IPS-18a (cell line): ENCODE data around the gene PUS1.
"Not testable (repeated sequence)": the region's sequence is repeated elsewhere in the genome, so short reads cannot be mapped to it uniquely, and the experiment has no call there.

Experiments
- H3K27ac ChIP-seq: one replicate; pipeline ENCODE4 v1.5.1; 2013; ENCODE audit warnings: low read length
- H3K27me3 ChIP-seq: one replicate; pipeline ENCODE4 v1.6.1; 2013; ENCODE audit warnings: mild to moderate bottlenecking, low read length; ENCODE audit not compliant: control insufficient read depth, insufficient read depth
- H3K36me3 ChIP-seq: one replicate; pipeline ENCODE4 v1.6.1; 2013; ENCODE audit warnings: low read depth, low read length; ENCODE audit not compliant: control insufficient read depth
- H3K4me1 ChIP-seq: one replicate; pipeline ENCODE4 v1.6.1; 2013; ENCODE audit warnings: low read depth, low read length; ENCODE audit not compliant: control insufficient read depth
- H3K4me3 ChIP-seq: one replicate; pipeline ENCODE4 v1.5.1; 2013; ENCODE audit warnings: low read length
- H3K9ac ChIP-seq: one replicate; pipeline ENCODE4 v1.6.1; 2013; ENCODE audit warnings: mild to moderate bottlenecking, low read length, moderate library complexity
- H3K9me3 ChIP-seq: one replicate; pipeline ENCODE4 v1.6.1; 2013; ENCODE audit warnings: low read depth, low read length; ENCODE audit not compliant: control insufficient read depth

PUS1 gene

GRCh38 chr12:131947482-131948027 lies 18.5 kb downstream of the PUS1 start:
- Histone ChIP-seq H3K27me3 (no peaks in the 10 kb centered on the region), H3K36me3 (peaks cover 20% of the 10 kb centered on the region), H3K4me1 (no peaks in the 10 kb centered on the region), H3K9ac (no peak overlapping the region), H3K9me3 (no peaks in the 10 kb centered on the region), H3K4me3 (no peak overlapping the region), H3K27ac (no peak overlapping the region)

GRCh38 chr12:131948166-131948712 lies 19.2 kb downstream of the PUS1 start:
- Histone ChIP-seq H3K9ac (no peak overlapping the region), H3K27me3 (no peaks in the 10 kb centered on the region), H3K36me3 (peaks cover 14% of the 10 kb centered on the region), H3K4me3 (no peak overlapping the region), H3K27ac (no peak overlapping the region), H3K4me1 (no peaks in the 10 kb centered on the region), H3K9me3 (no peaks in the 10 kb centered on the region)

DNA sequence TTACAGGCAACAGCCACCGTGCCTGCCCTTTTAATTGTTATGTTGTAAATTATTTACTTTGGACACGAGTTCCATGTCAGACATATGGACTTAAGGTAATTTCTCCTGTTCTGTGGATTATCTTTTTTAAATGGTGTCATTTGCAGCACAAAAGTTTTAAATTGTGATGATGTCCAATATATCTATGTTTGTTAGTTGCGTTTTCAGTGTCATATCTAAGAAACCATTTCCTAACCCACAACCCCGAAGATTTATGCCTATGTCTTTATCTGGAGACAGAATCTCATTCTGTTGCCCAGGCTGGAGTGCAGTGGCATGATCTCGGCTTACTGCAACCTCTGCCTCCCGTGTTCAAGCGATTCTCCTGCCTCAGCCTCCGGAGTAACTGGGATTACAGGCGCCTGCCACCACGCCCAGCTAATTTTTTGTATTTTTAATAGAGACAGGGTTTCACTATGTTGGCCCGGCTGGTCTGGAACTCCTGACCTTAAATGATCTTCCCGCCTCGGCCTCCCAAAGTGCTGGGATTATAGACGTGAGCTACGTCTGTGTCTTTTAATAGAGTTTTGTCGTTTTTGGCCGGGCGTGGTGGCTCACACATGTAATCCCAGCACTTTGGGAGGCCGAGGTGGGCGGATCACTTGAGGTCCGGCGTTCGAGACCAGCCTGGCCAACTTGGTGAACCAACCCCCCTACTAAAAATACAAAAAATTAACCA lies 19.8 kb downstream of the PUS1 start:
- H3K27ac ChIP-seq, H3K9me3 ChIP-seq, H3K4me1 ChIP-seq, H3K27me3 ChIP-seq, H3K36me3 ChIP-seq, H3K9ac ChIP-seq: not testable (repeated sequence)
- peak overlapping the region; percentile 35 for H3K4me3 ChIP-seq

- peak within 1 kb of the TSS; percentile 75 for H3K9ac ChIP-seq
- H3K4me3 ChIP-seq, result peak within 1 kb of the TSS; percentile 87
- no peak within 1 kb of the TSS for H3K27ac ChIP-seq
Observed at GRCh38 chr12:131949431-131950181, 20.5 kb downstream of the PUS1 start, which contains the start of gene EP400. Gene EP400, plus strand, starts transcription at chr12:131949942. Its CDS starts 10,678 bp downstream, at chr12:131960620.

DNA sequence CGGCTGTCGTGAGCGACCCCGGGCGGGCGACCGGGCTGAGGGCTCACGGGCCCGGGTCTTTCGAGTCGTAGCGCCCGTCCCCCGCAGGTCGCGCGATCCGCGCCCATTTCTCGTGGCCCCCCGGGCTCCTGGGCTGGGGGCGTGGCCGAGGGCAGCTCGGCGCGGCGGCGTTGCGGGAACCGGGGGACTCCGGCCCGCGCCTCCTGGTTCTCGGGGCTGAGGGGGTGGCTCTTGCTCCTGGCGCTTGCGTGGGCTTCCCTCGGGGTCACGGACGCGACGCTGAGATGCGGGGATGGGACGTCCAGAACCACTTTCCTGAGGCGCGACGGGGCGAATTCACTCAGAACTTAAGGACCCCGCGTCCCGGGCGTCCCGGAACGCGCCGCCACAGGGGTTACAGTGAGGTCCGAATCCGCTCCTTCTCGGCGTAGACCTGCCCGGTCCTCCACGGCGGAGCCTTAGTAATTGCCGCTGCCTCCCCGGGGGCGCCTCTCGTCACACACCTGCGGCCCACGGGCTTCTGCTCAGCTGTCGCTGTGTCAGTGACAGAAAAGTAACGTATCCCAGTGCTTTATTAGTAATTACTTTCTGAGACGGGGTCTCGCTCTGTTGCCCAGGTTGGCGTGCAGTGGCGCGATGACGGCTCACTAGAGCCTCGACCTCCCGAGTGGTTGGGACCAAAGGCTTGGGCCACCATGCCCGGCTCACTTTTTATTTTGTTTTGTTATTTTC lies 21.3 kb downstream of the PUS1 start:
- H3K27me3 ChIP-seq, result no peaks in the 10 kb centered on the region
- no peaks in the 10 kb centered on the region for H3K36me3 ChIP-seq
- no peaks in the 10 kb centered on the region for H3K4me1 ChIP-seq
- no peaks in the 10 kb centered on the region for H3K9me3 ChIP-seq
- H3K27ac ChIP-seq, result no peak overlapping the region
- peak overlapping the region; percentile 87 for H3K4me3 ChIP-seq
- H3K9ac ChIP-seq, result peak overlapping the region; percentile 75

More at GRCh38 chr12:131949431-131950181, 20.5 kb downstream of the PUS1 start, which contains the start of gene EP400:
- no peaks in the 10 kb centered on the region for H3K4me1 ChIP-seq
- peaks cover 4% of the 10 kb centered on the region for H3K36me3 ChIP-seq
- no peaks in the 10 kb centered on the region for H3K27me3 ChIP-seq
- no peaks in the 10 kb centered on the region for H3K9me3 ChIP-seq

GRCh38 chr12:131953810-131954209 lies 24.7 kb downstream of the PUS1 start:
- not testable (repeated sequence) for H3K27me3 ChIP-seq, H3K36me3 ChIP-seq, H3K9ac ChIP-seq, H3K4me1 ChIP-seq, H3K9me3 ChIP-seq, H3K4me3 ChIP-seq, H3K27ac ChIP-seq

- not testable (repeated sequence) for H3K36me3 ChIP-seq, H3K4me1 ChIP-seq, H3K9me3 ChIP-seq, H3K9ac ChIP-seq, H3K27ac ChIP-seq, H3K27me3 ChIP-seq, H3K4me3 ChIP-seq
Observed at GRCh38 chr12:131954460-131954859, 25.4 kb downstream of the PUS1 start.

DNA sequence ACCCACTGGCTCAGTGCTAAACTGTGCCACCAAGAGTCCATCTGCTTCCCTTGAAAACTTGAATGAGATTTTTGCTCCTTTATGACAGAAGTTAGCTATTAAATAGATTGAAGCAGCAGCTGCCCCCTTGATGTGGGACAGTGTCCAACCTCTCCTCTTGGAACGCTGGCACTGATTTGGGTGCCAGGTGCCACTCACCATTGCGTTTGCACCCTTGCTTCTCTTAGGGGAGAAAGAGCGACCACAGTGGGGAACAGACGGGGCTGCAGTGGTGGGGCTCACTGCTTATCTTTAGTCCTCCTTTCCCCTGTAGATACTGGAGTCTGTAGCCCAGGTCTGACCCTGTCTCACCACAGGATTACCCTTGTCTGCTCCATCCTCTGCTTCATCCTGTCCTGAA lies 30.0 kb downstream of the PUS1 start:
- H3K4me1 ChIP-seq, result peaks cover 6% of the 10 kb centered on the region
- no peak overlapping the region for H3K9ac ChIP-seq
- no peaks in the 10 kb centered on the region for H3K9me3 ChIP-seq
- H3K27me3 ChIP-seq, result no peaks in the 10 kb centered on the region
- peaks cover 21% of the 10 kb centered on the region for H3K36me3 ChIP-seq
- no peak overlapping the region for H3K27ac ChIP-seq
- H3K4me3 ChIP-seq, result no peak overlapping the region

DNA sequence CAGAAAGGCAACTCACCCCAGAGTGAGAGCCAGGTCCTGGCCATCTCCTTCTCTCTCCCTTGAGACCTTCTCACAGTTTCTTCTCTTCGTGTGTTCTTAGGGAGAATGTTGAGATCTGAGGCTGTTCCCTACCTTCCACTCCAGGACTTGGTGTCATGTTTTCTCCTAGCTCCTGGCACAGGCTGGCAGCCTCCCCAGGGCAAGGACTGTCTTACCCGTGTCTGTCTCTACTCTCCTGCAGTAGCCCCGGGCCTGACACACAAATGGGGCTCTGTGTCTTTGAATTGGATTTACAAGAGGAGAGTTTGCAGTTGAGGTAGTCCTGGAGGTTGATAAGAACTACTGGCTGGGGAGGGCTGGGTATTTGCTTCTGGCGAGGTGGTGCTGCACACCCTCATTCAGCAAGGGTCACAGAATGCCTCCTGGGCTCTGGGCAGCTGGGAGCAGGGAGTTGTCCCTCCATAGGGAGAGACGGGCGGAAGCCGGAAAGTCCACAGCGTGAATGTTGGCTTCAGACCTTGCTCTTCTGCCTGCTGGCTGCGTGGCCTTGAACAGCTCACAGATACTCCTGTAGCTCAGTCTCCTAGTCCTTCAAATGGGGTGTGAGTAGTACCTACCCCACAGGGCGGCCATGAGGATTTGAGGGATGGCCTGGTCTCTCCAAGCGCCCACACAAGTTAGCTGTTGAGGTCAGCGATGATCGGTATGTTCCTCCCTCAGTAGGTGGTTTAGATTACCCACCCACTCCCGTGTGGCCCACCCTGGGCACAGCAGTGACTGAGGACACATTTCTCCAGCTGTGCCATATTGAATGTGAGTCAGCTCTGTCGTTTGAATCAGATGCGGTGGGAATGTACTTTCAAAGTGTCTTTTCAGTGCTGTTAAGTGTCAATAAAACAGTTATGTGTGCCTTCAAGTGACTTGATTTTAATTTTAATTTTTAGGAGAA lies 30.8 kb downstream of the PUS1 start:
- Histone ChIP-seq H3K4me3 (no peak overlapping the region), H3K36me3 (peaks cover 21% of the 10 kb centered on the region), H3K4me1 (peaks cover 6% of the 10 kb centered on the region), H3K9me3 (no peaks in the 10 kb centered on the region), H3K27ac (no peak overlapping the region), H3K27me3 (no peaks in the 10 kb centered on the region), H3K9ac (no peak overlapping the region)

- H3K36me3 ChIP-seq, result peaks cover 21% of the 10 kb centered on the region
- not testable (repeated sequence) for H3K27me3 ChIP-seq, H3K4me1 ChIP-seq, H3K9ac ChIP-seq, H3K27ac ChIP-seq, H3K9me3 ChIP-seq, H3K4me3 ChIP-seq
Observed at GRCh38 chr12:131960590-131961325, 31.7 kb downstream of the PUS1 start.
